Neural progenitor cell (in vitro differentiated cells): ENCODE data around the gene VSTM4. TPM values are rescaled to one million over a fixed set of nuclear protein-coding genes. Genes with fewer than 3 reads are reported as not detected.

Source experiments
- DNase-seq: peaks from one replicate; pipeline ENCODE4 v3.0.0-alpha.2; 2016; ENCODE audit warnings: low spot score
- H2AFZ ChIP-seq: fragments of 200-600 bp; sonication (generic); replicated peaks from 2 replicates; pipeline ENCODE4 v1.6.1; 2016; ENCODE audit warnings: antibody characterized with exemption
- H3F3A ChIP-seq: fragments of 200-600 bp; sonication (generic); 2 replicates; pipeline ENCODE4 v1.6.1; 2016; ENCODE audit warnings: antibody characterized with exemption, low read depth
- H3K27ac ChIP-seq: fragments of 200-600 bp; sonication (generic); 2 replicates; pipeline ENCODE4 v1.5.1; 2016; ENCODE audit warnings: mild to moderate bottlenecking
- H3K27me3 ChIP-seq: fragments of 200-600 bp; sonication (generic); 2 replicates; pipeline ENCODE4 v1.6.1; 2016; ENCODE audit warnings: mild to moderate bottlenecking, moderate library complexity
- H3K36me3 ChIP-seq: fragments of 200-600 bp; sonication (generic); 2 replicates; pipeline ENCODE4 v1.5.1; 2016
- H3K4me1 ChIP-seq: fragments of 200-600 bp; sonication (generic); 2 replicates; pipeline ENCODE4 v1.6.1; 2016; ENCODE audit warnings: mixed run types
- H3K4me2 ChIP-seq: fragments of 200-600 bp; sonication (generic); 2 replicates; pipeline ENCODE4 v1.6.1; 2016
- H3K4me3 ChIP-seq: fragments of 200-600 bp; sonication (generic); 2 replicates; pipeline ENCODE4 v1.5.1; 2016
- H3K79me2 ChIP-seq: fragments of 200-600 bp; sonication (generic); 2 replicates; pipeline ENCODE4 v1.6.1; 2016; ENCODE audit warnings: low read depth
- H3K9ac ChIP-seq: fragments of 200-600 bp; sonication (generic); 2 replicates; pipeline ENCODE4 v1.6.1; 2016
- H3K9me3 ChIP-seq: fragments of 200-600 bp; sonication (generic); 2 replicates; pipeline ENCODE4 v1.5.1; 2016; ENCODE audit warnings: low read depth
- H4K20me1 ChIP-seq: fragments of 200-600 bp; sonication (generic); 2 replicates; pipeline ENCODE4 v1.6.1; 2016; ENCODE audit warnings: low read depth
- H3K27ac Mint-ChIP-seq: 3 replicates; pipeline ENCODE4 v1.8.0; 2021; ENCODE audit warnings: mixed read lengths
- H3K27me3 Mint-ChIP-seq: 2 replicates; pipeline ENCODE4 v1.8.0; 2022; ENCODE audit warnings: low read depth, mild to moderate bottlenecking, inconsistent platforms, moderate library complexity, mixed read lengths; ENCODE audit not compliant: insufficient read depth
- H3K36me3 Mint-ChIP-seq: 3 replicates; pipeline ENCODE4 v1.8.0; 2021; ENCODE audit warnings: mixed read lengths
- H3K4me1 Mint-ChIP-seq: 3 replicates; pipeline ENCODE4 v1.8.0; 2021; ENCODE audit warnings: mixed read lengths
- H3K4me3 Mint-ChIP-seq: 3 replicates; pipeline ENCODE4 v1.8.0; 2021; ENCODE audit warnings: mild to moderate bottlenecking, moderate library complexity, mixed read lengths
- H3K9me3 Mint-ChIP-seq: 3 replicates; pipeline ENCODE4 v1.8.0; 2020; ENCODE audit warnings: mixed read lengths
- CTCF ChIP-seq: fragments of 200-600 bp; sonication (generic); IDR thresholded peaks from 2 replicates; pipeline ENCODE4 v1.5.1; 2017; ENCODE audit warnings: antibody characterized with exemption, mild to moderate bottlenecking
- EZH2 ChIP-seq: fragments of 200-600 bp; sonication (generic); IDR thresholded peaks from 2 replicates; pipeline ENCODE4 v1.6.1; 2017; ENCODE audit warnings: antibody characterized with exemption, mild to moderate bottlenecking, moderate library complexity
- EZH2phosphoT487 ChIP-seq: fragments of 200-600 bp; sonication (generic); IDR thresholded peaks from 2 replicates; pipeline ENCODE4 v1.6.1; 2017; ENCODE audit warnings: antibody characterized with exemption
- total RNA-seq: library from RNA; depleted of rRNA; stranded (reverse); fragments of >200 nt; gene quantifications from 2 replicates; pipeline ENCODE4 v1.2.3, GENCODE V29; 2015; ENCODE audit warnings: low replicate concordance

The VSTM4 gene
- total RNA-seq, 1 donor from 2014 or later: 0.92 TPM

GRCh38 chr10:49053998-49054692 is 61.2 kb downstream of the VSTM4 start:
- no peak for DNase-seq
- TF ChIP-seq EZH2: no peak
- TF ChIP-seq EZH2phosphoT487: no peak
- no peak for TF ChIP-seq CTCF
- H4K20me1 ChIP-seq: no peaks in the 10 kb centered on the region
- H3K9me3 Mint-ChIP-seq: no peaks in the 10 kb centered on the region
- no peak overlapping the region for H2AFZ ChIP-seq
- H3K9me3 ChIP-seq: no peaks in the 10 kb centered on the region
- no peak overlapping the region for H3K27ac Mint-ChIP-seq
- H3K4me1 Mint-ChIP-seq: peaks cover 35% of the 10 kb centered on the region
- H3F3A ChIP-seq: no peaks in the 10 kb centered on the region
- peaks cover 3% of the 10 kb centered on the region for H3K27me3 Mint-ChIP-seq
- H3K4me1 ChIP-seq: no peaks in the 10 kb centered on the region
- H3K4me3 Mint-ChIP-seq: no peak overlapping the region
- H3K4me2 ChIP-seq: no peak overlapping the region
- no peak overlapping the region for H3K4me3 ChIP-seq
- H3K27ac ChIP-seq: no peak overlapping the region
- H3K79me2 ChIP-seq: no peaks in the 10 kb centered on the region
- H3K27me3 ChIP-seq: no peaks in the 10 kb centered on the region
- no peaks in the 10 kb centered on the region for H3K36me3 Mint-ChIP-seq
- H3K9ac ChIP-seq: no peak overlapping the region
- H3K36me3 ChIP-seq: no peaks in the 10 kb centered on the region

DNA sequence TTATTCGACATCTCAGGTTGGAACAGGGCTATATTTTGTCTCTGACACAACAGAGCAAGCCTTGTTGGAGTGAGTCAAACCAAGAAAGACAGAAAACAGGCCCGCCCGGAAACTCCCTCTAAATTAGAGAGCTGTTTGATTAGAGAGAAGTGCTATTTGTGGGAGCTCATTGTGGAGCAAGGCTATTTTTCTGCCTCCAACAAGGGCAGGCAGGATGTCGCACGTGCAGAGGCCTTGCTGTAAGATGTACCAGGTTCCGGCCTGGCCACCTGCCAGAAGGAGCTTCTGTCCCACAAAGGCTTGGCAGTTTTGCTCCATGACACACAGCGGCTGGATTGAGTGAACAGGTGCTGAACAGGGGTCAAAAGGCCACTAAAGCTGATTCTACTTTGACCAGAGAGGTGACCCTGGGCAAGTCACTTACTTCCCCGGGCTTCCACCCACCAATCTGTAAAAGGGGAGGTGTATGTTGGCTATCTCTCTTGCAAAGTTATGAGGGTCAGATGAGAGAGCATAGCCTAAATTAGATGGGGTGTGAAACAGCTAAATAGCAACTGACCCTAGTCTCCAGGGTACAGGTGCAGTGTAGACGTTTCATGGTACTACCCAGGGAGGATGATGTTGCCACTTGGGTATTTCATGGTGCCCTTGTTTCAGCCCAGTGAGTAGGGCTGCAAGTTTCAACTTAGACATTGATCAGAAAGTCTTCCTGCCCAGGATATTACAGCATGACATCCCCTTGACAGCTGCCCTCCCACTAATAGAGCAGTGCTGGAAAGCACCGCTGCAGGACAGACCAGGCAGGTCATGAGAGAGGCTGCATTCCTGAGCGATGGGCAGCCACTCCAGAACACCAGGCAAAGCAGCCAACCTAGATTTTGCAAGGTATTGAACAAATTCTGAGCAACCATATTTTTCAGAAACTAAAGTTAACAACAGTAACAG is 62.0 kb downstream of the VSTM4 start:
- no peaks in the 10 kb centered on the region for H4K20me1 ChIP-seq
- H3F3A ChIP-seq: no peaks in the 10 kb centered on the region
- no peak for TF ChIP-seq EZH2
- TF ChIP-seq CTCF: no peak
- no peak for TF ChIP-seq EZH2phosphoT487
- Mint-ChIP-seq H3K27me3 (peaks cover 3% of the 10 kb centered on the region), H3K27ac (no peak overlapping the region), H3K9me3 (no peaks in the 10 kb centered on the region), H3K4me3 (no peak overlapping the region), H3K4me1 (peaks cover 29% of the 10 kb centered on the region), H3K36me3 (no peaks in the 10 kb centered on the region)
- H3K27me3 ChIP-seq: no peaks in the 10 kb centered on the region
- H3K27ac ChIP-seq: no peak overlapping the region
- H2AFZ ChIP-seq: no peak overlapping the region
- H3K4me3 ChIP-seq: no peak overlapping the region
- H3K79me2 ChIP-seq: no peaks in the 10 kb centered on the region
- no peak for DNase-seq
- H3K4me2 ChIP-seq: no peak overlapping the region
- no peaks in the 10 kb centered on the region for H3K9me3 ChIP-seq
- no peaks in the 10 kb centered on the region for H3K36me3 ChIP-seq
- no peaks in the 10 kb centered on the region for H3K4me1 ChIP-seq
- H3K9ac ChIP-seq: no peak overlapping the region

- no peak overlapping the region for H3K4me3 ChIP-seq
- H3K4me1 ChIP-seq: no peaks in the 10 kb centered on the region
- Mint-ChIP-seq H3K9me3 (no peaks in the 10 kb centered on the region), H3K4me1 (peaks cover 18% of the 10 kb centered on the region), H3K27ac (no peak overlapping the region), H3K36me3 (no peaks in the 10 kb centered on the region), H3K4me3 (no peak overlapping the region), H3K27me3 (peaks cover 4% of the 10 kb centered on the region)
- no peaks in the 10 kb centered on the region for H3K27me3 ChIP-seq
- H3K36me3 ChIP-seq: no peaks in the 10 kb centered on the region
- H3K27ac ChIP-seq: no peak overlapping the region
- no peak overlapping the region for H2AFZ ChIP-seq
- no peaks in the 10 kb centered on the region for H3K79me2 ChIP-seq
- no peaks in the 10 kb centered on the region for H4K20me1 ChIP-seq
- DNase-seq: no peak
- TF ChIP-seq CTCF: no peak
- TF ChIP-seq EZH2phosphoT487: no peak
- no peak for TF ChIP-seq EZH2
- H3K9me3 ChIP-seq: no peaks in the 10 kb centered on the region
- H3K4me2 ChIP-seq: no peak overlapping the region
- H3F3A ChIP-seq: no peaks in the 10 kb centered on the region
- H3K9ac ChIP-seq: no peak overlapping the region
Measured at GRCh38 chr10:49052069-49052468, 63.3 kb downstream of the VSTM4 start.
